ENCODE measurements around the gene RGL1. TPM values are rescaled to one million over a fixed set of nuclear protein-coding genes. Genes with fewer than 3 reads are reported as not detected.
"Not testable (repeated sequence)": the region's sequence is repeated elsewhere in the genome, so short reads cannot be mapped to it uniquely, and the experiment has no call there.

Gene RGL1
- total RNA-seq = 28.8 and 29.3 TPM in 2 replicates

DNA sequence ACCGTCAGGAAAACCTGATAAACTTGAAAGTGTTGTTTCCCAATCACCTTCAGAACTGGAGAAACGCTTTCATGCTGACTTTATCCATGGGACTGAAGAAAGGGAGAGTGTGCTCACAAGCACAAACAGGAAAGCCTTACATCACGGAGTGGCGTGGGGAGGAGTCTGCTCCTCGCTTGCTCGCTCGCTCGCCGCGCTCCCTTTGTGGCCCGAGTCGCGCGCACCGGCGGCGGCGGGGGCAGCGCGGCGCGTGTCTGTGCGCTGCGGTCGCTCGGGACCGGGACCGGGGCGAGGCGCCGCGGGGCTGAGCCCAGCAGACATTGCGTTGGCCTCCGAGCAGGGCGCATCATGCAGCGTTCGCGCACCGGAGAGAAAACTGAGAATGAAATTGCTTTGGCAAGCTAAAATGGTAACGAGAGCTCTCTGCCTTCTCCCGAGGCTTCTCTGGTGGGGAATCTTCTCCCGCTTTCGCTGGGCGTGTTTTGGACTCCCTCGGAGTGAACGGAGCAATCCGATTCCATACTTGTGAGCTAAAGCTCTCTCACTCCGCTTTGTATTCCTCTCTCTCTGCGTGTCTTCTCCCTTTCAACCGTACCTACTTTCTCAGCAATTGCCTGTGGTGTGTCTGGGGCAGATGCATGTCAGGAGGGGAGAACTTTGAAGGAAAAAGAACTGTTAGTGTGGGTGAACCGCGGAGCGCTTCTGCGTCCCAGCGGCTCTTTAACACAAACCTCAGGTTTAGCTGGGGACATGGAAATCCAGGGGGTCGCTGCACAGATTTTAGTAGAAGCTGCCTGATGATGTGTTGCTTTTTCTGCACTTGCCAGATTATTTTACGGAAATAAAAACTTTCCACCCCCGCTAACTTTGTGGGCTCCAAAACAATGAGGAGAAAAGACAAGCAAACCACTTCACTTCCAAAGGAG lies at the start of gene RGL1:
Gene RGL1 (plus strand): TSS at position 205 of the 926 bp plus-strand sequence. CDS start 178 bp downstream, at position 383.
- DNase-seq = peak; percentile 91

DNA sequence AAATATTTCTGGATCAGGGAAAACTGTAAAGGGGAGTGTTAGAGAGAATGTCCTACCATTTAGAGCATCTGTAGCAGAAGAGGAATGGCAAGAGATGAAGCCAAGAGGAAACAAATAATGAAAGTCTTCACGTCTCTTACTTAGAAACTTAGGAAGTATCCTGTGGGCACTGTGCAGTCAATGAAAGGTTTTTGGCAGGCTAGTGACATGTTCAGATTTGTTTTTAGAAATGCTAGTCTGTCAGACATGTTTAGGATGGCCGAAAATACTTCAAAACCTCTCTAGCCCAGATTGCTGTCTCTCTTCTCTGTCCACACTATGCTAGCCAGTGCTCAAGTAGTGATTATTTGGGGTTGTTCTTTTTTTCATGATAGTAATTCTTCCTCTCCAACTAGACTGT lies 48.6 kb upstream of the RGL1 start:
- DNase-seq = no peak

GRCh38 chr1:183757061-183757460 lies 47.9 kb upstream of the RGL1 start:
- DNase-seq = peak; percentile 86

DNA sequence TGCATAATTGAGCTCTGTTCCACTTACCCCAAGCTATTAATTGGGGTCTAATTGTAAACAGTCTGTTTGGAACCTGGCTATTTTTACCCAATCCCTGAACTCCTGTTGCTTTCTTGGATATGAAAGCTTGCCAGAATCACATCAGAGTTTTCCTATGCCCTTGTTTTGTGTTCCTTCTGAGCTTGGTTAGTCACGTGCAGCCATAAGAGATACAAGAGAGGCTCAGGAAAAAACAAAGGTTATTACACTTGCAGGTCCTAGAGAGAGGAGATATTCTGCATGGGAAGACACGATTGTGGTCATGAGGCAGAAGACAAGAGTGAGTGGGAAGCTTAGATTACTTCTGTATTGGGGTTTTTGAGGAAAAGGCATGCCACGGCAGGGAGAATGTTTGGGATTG lies 46.0 kb upstream of the RGL1 start:
- DNase-seq = no peak

DNA sequence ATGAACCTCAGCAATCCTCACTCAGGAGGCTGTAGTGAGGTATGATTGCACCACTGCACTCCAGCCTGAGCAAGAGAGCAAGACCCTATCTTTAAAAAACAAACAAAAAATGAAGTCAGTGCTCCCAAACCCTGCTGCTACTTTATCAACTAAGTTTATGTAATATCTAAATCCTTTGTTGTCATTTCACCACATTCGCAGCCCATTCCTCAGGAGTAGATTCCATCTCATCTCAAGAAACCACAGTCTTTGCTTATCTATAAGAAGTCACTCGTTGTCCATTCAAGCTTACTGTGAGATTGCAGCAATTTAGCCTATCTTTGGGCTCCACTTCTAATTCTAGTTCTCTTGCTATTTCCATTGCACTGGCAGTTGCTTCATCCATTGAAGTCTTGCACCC lies 44.3 kb upstream of the RGL1 start:
- DNase-seq = no peak

DNA sequence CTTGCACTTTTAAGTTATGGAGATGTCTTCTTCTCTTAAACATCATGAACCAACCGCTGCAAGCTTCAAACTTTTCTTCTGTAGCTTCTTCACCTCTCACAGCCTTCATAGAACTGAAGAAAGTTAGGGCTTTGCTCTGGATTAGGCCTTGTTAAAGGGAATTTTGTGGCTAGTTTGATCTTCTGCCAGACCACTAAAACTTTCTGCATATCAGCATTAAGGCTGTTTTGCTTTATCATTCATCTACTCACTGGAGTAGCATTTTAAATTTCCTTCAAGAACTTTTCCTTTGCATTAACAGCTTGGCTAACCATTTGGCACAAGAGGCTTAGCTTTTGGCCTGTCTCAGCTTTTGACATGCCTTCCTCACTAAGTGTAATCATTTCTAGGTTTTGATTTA lies 43.0 kb upstream of the RGL1 start:
- DNase-seq = no peak

- not testable (repeated sequence) for DNase-seq
These were observed 42.1 kb upstream of the RGL1 start for GRCh38 chr1:183762856-183763255.

- DNase-seq = no peak
These were observed 39.9 kb upstream of the RGL1 start for GRCh38 chr1:183764981-183765380.

DNA sequence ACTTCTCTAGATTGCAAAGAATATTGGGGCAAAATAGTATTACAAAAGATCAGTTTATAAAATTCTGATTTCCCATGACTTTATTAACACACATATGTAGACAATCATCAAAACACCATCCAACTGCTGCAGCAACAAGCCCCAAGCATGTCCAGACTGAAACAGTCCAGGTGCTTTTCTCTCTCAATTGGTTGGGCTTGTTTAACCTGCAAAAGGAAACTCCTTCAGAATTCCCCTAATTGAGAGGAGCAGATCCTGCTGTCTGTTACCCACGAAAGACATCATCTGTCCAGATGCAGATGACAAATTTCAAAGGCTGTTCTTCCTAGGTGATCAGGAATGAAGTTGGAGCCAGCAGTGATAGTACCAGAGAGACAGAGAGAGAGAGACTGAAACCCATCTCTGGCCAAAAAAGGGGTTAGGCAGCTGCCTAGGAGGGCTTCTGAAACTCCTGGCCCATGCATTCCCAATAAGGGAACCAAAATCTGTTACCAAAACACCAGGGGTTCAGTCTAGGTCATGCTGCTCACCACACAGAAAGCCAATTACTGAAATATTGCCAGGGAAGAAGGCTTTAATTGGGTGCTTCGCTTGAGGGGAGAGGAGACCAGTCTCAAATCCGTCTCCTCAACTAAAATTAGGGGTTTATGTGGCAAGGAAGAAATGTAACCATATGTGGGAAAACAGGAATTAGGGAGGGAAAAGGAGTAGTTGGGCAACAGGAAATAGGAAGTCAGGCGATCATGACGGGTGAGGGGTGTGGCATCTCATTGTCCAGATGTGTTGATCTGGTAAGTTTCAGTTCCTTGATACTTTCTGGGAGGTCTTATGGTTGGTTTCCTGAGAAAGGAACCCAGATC lies 34.7 kb upstream of the RGL1 start:
- no peak for DNase-seq

- DNase-seq = no peak
These were observed 34.1 kb upstream of the RGL1 start for GRCh38 chr1:183770816-183771128.

DNA sequence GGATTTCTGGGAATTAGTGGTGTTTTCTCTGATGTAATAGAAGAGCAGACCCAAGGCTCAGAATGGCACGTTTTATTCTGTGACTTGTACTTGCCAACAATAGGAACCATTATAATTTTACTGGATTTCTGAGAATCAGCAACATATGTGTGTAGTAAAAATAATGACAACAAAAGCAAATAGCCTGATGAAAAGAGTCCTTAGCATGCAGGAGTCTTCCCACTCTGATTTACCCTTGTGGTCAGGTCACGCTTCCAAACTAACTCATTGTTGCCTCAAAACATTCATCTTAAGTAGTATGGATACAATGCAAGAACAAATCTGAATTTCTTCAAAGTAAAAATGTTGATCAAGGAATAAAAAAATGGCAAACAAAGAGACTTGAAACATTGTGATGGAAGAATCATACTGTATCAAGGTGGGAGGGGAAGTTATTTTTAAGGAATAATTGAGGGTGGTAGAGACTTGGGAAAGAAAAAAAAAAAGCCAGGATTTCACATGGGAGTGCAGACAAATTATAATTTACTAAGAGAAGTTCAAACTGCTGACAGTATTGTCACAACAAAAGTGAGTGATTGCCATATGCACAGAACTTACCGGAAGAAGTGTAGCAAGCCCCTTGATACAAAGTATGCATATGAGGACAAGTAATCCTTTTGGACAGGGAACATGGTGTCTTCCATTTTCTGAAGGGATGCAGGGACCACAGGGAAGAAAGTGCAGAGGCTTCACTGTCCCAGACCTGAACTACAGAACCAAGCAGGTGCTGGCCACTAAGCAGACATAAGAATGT lies 31.2 kb upstream of the RGL1 start:
- DNase-seq = no peak

GRCh38 chr1:183774938-183775337 lies 30.0 kb upstream of the RGL1 start:
- DNase-seq = no peak

DNA sequence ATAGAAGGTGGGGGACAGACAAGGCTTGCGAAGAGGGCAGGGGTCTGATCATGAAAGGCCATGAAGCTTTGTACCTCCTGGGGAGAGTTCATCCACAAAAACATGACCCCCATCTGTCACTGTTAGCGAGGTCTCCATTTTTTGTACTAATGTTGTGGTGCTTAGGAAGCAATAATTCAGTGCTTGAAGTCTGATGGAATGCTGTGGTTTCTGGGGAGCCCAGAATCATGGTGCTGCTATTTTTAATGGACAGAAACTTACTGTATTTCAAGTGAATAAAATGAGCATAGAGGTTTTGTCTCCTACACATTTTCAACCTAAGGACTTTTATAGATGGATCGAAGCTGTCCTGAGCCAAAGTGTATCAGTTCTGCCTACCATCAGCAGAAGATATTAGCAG lies 28.2 kb upstream of the RGL1 start:
- DNase-seq = no peak

- no peak for DNase-seq
These were observed 27.6 kb upstream of the RGL1 start for GRCh38 chr1:183777328-183777727.

GRCh38 chr1:183778045-183778444 lies 26.9 kb upstream of the RGL1 start:
- no peak for DNase-seq

- no peak for DNase-seq
These were observed 26.1 kb upstream of the RGL1 start for GRCh38 chr1:183778568-183779433.

DNA sequence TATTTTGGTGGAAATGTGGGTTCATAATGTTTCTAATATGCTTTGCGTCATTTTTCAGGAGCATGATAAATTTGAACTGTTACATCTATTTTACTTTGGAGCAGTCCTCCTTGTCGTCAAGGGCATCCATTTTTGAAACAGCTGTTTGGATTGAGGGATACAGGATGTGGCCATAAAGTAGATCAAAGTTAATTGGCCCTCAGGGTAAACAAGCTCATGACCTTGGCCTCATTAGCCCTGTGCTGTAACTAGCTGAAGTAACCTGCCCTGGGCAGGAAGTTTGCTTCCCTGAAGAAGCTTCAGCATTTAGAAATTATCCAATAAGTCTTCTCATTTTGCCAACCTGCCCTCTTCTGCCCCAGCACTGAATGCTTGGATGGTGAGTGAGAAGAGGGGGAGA lies 24.8 kb upstream of the RGL1 start:
- DNase-seq = no peak

- DNase-seq = no peak
These were observed 24.2 kb upstream of the RGL1 start for GRCh38 chr1:183780757-183781156.

DNA sequence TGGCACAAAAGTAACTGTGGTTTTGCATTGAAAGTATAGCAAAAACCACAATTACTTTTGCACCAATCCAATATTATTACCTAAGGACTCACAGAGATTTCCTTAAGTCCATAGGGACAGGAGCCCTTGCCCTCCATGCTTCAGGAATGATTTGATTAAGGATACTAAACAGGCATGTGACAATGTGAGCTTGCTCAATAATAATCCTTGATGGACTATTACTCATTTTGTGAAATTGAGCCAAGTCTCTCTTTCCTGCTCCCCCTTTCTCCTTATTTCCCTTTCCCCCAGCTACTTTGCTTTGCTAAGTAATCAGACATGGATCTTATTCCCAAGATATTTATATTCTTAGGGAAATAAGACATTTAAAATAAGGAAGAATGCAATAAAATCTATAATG lies 21.6 kb upstream of the RGL1 start:
- DNase-seq = peak; percentile 60

GRCh38 chr1:183783767-183784637 lies 20.9 kb upstream of the RGL1 start:
- peak; percentile 84 for DNase-seq

DNA sequence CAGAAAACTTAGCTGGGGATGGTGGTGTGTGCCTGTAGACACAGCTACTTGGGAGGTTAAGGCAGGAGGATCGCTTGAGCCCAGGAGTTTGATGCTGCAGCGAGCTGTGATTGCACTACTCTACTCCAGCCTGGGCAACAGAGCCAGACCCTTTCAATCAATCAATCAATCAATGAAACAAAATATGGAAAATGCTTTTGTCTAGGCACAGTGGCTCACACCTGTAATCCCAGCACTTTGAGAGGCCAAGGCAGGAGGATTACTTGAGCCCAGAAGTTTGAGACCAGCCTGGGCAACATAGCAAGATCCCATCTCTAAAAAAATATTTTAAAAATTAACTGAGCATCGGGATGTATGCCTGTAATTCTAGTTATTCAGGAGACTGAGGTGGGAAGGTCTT lies 19.0 kb upstream of the RGL1 start:
- DNase-seq = not testable (repeated sequence)

Measured in dermis blood vessel endothelial cell (primary cell).